CD14-positive monocyte (primary cell): ENCODE results near the gene CD38. TPM values are rescaled to one million over a fixed set of nuclear protein-coding genes. Genes with fewer than 3 reads are reported as not detected.

ENCODE experiments used
- DNase-seq, 3 donors: peaks; one replicate each; pipeline ENCODE4 v3.0.0-alpha.2; 2011 to 2022
- H2AFZ ChIP-seq: 2 replicates; pipeline ENCODE4 v1.6.0; 2012; ENCODE audit warnings: mild to moderate bottlenecking, low read depth, low read length, inconsistent platforms; ENCODE audit not compliant: insufficient read depth, poor library complexity, severe bottlenecking
- H3K27ac ChIP-seq, 2 donors: 1 replicate in 1 of 2; 2 replicates in 1 of 2; pipeline ENCODE4 v1.5.1; 2012 to 2013; ENCODE audit warnings: low read length in 2 of 2, control low read depth in 1 of 2, inconsistent platforms in 1 of 2, low read depth in 1 of 2, mild to moderate bottlenecking in 1 of 2
- H3K27me3 ChIP-seq, 2 donors: one replicate each; pipeline versions ENCODE4 v1.6.0 to v1.6.1; 2011 to 2013; ENCODE audit warnings: low read length in 2 of 2; ENCODE audit not compliant: control insufficient read depth in 2 of 2, insufficient read depth in 2 of 2
- H3K36me3 ChIP-seq, 2 donors: replicated peaks in 1 of 2; 1 replicate in 1 of 2; 2 replicates in 1 of 2; pipeline versions ENCODE4 v1.5.1 to v1.6.1; 2012 to 2013; ENCODE audit warnings: low read length in 2 of 2, control low read depth in 1 of 2, inconsistent platforms in 1 of 2, mild to moderate bottlenecking in 1 of 2; ENCODE audit not compliant: insufficient read depth in 2 of 2, control insufficient read depth in 1 of 2
- H3K4me1 ChIP-seq, 2 donors: 1 replicate in 1 of 2; 2 replicates in 1 of 2; pipeline versions ENCODE4 v1.5.1 to v1.6.1; 2012 to 2013; ENCODE audit warnings: low read length in 2 of 2, control low read depth in 1 of 2, inconsistent platforms in 1 of 2, mild to moderate bottlenecking in 1 of 2, moderate library complexity in 1 of 2; ENCODE audit not compliant: insufficient read depth in 2 of 2, control insufficient read depth in 1 of 2
- H3K4me2 ChIP-seq: replicated peaks from 2 replicates; pipeline ENCODE3; 2012; ENCODE audit warnings: low read length, moderate library complexity, mild to moderate bottlenecking; ENCODE audit not compliant: poor library complexity, severe bottlenecking; ENCODE audit errors: extremely low read depth
- H3K4me3 ChIP-seq, 3 experiments: fragments of 200-600 bp in 1 of 3; sonication (generic) in 1 of 3; replicated peaks in 1 of 3; 1 replicate in 2 of 3; 2 replicates in 1 of 3; pipeline ENCODE4 v1.5.1; 2011 to 2013; ENCODE audit warnings: low read length in 3 of 3, mild to moderate bottlenecking in 3 of 3, control low read depth in 2 of 3, low read depth in 2 of 3, inconsistent platforms in 1 of 3, moderate library complexity in 1 of 3
- H3K79me2 ChIP-seq: 2 replicates; pipeline ENCODE4 v1.6.0; 2012; ENCODE audit warnings: mild to moderate bottlenecking, control low read depth, inconsistent platforms, low read length, moderate library complexity; ENCODE audit not compliant: insufficient read depth
- H3K9ac ChIP-seq: 2 replicates; pipeline ENCODE4 v1.6.0; 2017; ENCODE audit warnings: low read length, mild to moderate bottlenecking; ENCODE audit not compliant: insufficient read depth, poor library complexity, severe bottlenecking
- H3K9me3 ChIP-seq, 2 donors: replicated peaks in 1 of 2; 1 replicate in 1 of 2; 2 replicates in 1 of 2; pipeline versions ENCODE4 v1.5.1 to v1.6.1; 2012 to 2013; ENCODE audit warnings: low read length in 2 of 2, control low read depth in 1 of 2; ENCODE audit not compliant: control insufficient read depth in 1 of 2, insufficient read depth in 1 of 2
- H4K20me1 ChIP-seq: 2 replicates; pipeline ENCODE4 v1.6.0; 2012; ENCODE audit warnings: mild to moderate bottlenecking, low read length, control low read depth, moderate library complexity; ENCODE audit not compliant: insufficient read depth
- H3K27ac Mint-ChIP-seq, 7 donors: one replicate each; pipeline ENCODE4 v1.8.0; 2020; ENCODE audit warnings: mild to moderate bottlenecking in 7 of 7, mixed read lengths in 7 of 7, moderate library complexity in 6 of 7, inconsistent platforms in 2 of 7
- H3K27me3 Mint-ChIP-seq, 3 donors: one replicate each; pipeline ENCODE4 v1.8.0; 2021 to 2022; ENCODE audit warnings: low read depth in 3 of 3, mild to moderate bottlenecking in 3 of 3, mixed read lengths in 3 of 3, moderate library complexity in 3 of 3, inconsistent platforms in 1 of 3
- H3K36me3 Mint-ChIP-seq, 2 donors: one replicate each; pipeline ENCODE4 v1.8.0; 2020; ENCODE audit warnings: mixed read lengths in 2 of 2, inconsistent platforms in 1 of 2, mild to moderate bottlenecking in 1 of 2
- H3K4me1 Mint-ChIP-seq: one replicate; pipeline ENCODE4 v1.8.0; 2020; ENCODE audit warnings: mild to moderate bottlenecking, mixed read lengths
- H3K4me3 Mint-ChIP-seq, 2 donors: one replicate each; pipeline ENCODE4 v1.8.0; 2020; ENCODE audit warnings: mild to moderate bottlenecking in 2 of 2, mixed read lengths in 2 of 2, moderate library complexity in 1 of 2
- H3K9me3 Mint-ChIP-seq, 7 donors: one replicate each; pipeline ENCODE4 v1.8.0; 2020 to 2022; ENCODE audit warnings: mixed read lengths in 7 of 7, mild to moderate bottlenecking in 6 of 7, moderate library complexity in 6 of 7, inconsistent platforms in 2 of 7
- WGBS: methylation state at CpG from one replicate; pipeline ENCODE4 v1.1.5; 2013; ENCODE audit warnings: missing lambda C conversion rate; ENCODE audit not compliant: insufficient coverage; 5-methylcytosine and 5-hydroxymethylcytosine counted together
- intact Hi-C, 2 donors: fragments of 100-400 bp; cut with micrococcal nuclease; formaldehyde crosslinking; loops; one replicate each; pipeline versions ENCODE4 v1.15.0 to v1.15.1; 2023
- polyA plus RNA-seq, 3 donors: library from polyadenylated mRNA; depleted of rRNA in 1 of 3; unstranded in 2 of 3; stranded (reverse) in 1 of 3; fragments of 300-500 nt in 2 of 3; fragments of >200 nt in 1 of 3; fragmentation: Illumina TruSeq in 2 of 3; gene quantifications; 1 replicate in 2 of 3; 2 replicates in 1 of 3; pipeline ENCODE4 v1.2.3, GENCODE V29; 2012 to 2021
- TF ChIP-seq, protein P1 (sequence below): fragments of 200-600 bp; IDR thresholded peaks from one replicate; pipeline ENCODE4 v1.8.0; 2022; ENCODE audit warnings: antibody characterized with exemption, mild to moderate bottlenecking

The CD38 gene
- polyA plus RNA-seq, 3 donors, result 2.3 to 4.4 (median 3.0) TPM

DNA sequence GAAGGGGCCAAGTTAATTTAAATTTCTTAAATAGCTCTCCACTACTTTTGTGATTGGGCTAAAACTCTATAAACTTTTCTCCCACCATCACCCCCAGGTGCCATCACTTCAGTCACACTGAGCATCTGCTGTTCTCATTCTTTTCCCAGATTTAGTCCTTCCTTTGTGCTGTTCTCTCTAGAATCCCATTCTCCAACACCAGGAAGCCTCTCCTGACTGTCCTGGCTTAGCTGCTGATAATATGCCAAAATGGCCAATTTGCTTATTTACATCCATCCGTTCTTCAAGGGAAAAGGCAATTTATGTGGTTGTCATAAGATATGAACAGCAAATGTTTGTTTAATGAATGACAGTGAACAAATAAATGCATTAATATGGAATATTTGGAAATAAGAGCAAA lies 116.3 kb downstream of the CD38 start:
- Histone ChIP-seq H3K4me3 (no peak overlapping the region), H3K9ac (no peak overlapping the region), H3K36me3 (no peaks in the 10 kb centered on the region), H2AFZ (no peak overlapping the region), H3K27ac (no peak overlapping the region), H3K27me3 (no peaks in the 10 kb centered on the region), H3K4me1 (peaks cover 6 to 17% of the 10 kb centered on the region in 2 donors), H3K9me3 (no peaks in the 10 kb centered on the region), H3K4me2 (no peak overlapping the region), H4K20me1 (no peaks in the 10 kb centered on the region), H3K79me2 (no peaks in the 10 kb centered on the region)
- Mint-ChIP-seq H3K4me1 (peaks cover 26% of the 10 kb centered on the region), H3K9me3 (peaks cover 0 to 2% (median 0%) of the 10 kb centered on the region in 7 donors), H3K27ac (peak overlapping the region in 1 of 7 donors; percentile 13), H3K27me3 (peaks cover 2 to 4% (median 3%) of the 10 kb centered on the region in 3 donors), H3K4me3 (no peak overlapping the region), H3K36me3 (no peaks in the 10 kb centered on the region)
- no CpG with 5 or more reads among the region's 1 CpG for WGBS
- TF ChIP-seq, protein P1, sequence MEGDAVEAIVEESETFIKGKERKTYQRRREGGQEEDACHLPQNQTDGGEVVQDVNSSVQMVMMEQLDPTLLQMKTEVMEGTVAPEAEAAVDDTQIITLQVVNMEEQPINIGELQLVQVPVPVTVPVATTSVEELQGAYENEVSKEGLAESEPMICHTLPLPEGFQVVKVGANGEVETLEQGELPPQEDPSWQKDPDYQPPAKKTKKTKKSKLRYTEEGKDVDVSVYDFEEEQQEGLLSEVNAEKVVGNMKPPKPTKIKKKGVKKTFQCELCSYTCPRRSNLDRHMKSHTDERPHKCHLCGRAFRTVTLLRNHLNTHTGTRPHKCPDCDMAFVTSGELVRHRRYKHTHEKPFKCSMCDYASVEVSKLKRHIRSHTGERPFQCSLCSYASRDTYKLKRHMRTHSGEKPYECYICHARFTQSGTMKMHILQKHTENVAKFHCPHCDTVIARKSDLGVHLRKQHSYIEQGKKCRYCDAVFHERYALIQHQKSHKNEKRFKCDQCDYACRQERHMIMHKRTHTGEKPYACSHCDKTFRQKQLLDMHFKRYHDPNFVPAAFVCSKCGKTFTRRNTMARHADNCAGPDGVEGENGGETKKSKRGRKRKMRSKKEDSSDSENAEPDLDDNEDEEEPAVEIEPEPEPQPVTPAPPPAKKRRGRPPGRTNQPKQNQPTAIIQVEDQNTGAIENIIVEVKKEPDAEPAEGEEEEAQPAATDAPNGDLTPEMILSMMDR, result no peak
- intact Hi-C loops, result no loop called here
- no peak for DNase-seq

DNA sequence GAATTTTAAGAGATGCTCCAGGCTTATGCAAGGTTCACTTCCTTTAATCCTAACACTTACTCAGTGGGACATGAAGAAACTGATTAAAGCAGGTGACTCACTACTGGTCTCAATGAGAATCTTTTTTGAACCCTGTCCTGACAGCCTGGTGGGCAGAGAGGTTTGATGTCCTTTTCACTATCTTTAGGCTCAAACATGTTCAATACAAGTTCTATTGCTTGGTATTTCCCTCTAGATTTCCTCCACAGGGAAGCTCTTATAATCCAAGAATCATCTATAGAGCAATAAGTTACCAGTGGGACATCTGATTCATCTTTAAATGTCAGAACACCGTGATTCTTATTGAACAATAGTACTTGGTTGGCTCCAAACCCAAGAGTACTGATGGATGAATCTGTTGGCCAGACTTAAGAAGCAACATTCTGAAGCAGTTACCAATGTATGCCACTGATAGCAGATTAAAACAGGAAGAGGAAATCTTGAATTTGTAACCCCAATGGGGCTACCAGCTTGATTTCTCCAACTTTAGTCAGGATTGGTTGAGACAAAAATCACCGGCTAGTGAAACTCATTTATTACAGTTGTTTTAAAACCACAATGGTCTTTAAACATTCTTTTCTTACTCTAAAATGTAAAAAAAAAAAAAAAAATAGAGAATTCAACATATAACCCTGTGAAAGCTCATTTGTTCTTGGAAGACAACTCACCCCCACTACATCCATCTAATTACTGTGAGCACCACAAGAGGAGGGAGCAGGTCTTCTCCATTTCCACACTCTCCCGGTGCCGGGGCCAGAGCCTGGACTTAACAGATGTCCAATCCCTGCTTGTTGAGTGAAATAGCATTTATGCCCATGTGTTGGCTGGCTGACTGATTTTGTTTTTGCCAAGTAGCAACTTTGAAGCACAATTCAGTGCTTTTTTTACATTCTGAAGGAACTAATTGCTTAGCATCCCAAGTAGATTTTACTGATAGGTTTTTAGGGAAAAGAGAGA lies 117.1 kb downstream of the CD38 start:
- Histone ChIP-seq H3K4me2 (no peak overlapping the region), H3K9me3 (no peaks in the 10 kb centered on the region), H3K9ac (no peak overlapping the region), H3K27me3 (no peaks in the 10 kb centered on the region), H3K36me3 (no peaks in the 10 kb centered on the region), H3K79me2 (no peaks in the 10 kb centered on the region), H3K4me3 (no peak overlapping the region), H2AFZ (no peak overlapping the region), H4K20me1 (no peaks in the 10 kb centered on the region), H3K27ac (no peak overlapping the region), H3K4me1 (peaks cover 6 to 17% of the 10 kb centered on the region in 2 donors)
- TF ChIP-seq, protein P1, result no peak
- Mint-ChIP-seq H3K27ac (no peak overlapping the region), H3K9me3 (peaks cover 0 to 2% (median 0%) of the 10 kb centered on the region in 7 donors), H3K27me3 (peaks cover 0 to 3% (median 2%) of the 10 kb centered on the region in 3 donors), H3K36me3 (no peaks in the 10 kb centered on the region), H3K4me1 (peaks cover 26% of the 10 kb centered on the region), H3K4me3 (no peak overlapping the region)
- DNase-seq, result peak; percentile 21 to 64 (median 62)
- WGBS, result 100% methylated on average over 1 of the region's 4 CpGs
- intact Hi-C loops, result no loop called here
